Psoas muscle (tissue), 8 donors: Measurements from ENCODE around the gene CCNB1. TPM values are rescaled to one million over a fixed set of nuclear protein-coding genes. Genes with fewer than 3 reads are reported as not detected.

Source experiments
- ATAC-seq, 4 donors: fragments of 200-7000 bp; cut with Tn5 transposase; one replicate each; pipeline ENCODE4 v1.9.1; 2020; ENCODE audit warnings: moderate library complexity in 3 of 4, mild to moderate bottlenecking in 2 of 4
- DNase-seq, 2 donors: peaks; one replicate each; pipeline ENCODE4 v3.0.0-alpha.2; 2020
- H3K27ac ChIP-seq: fragments of 200-600 bp; one replicate; pipeline ENCODE4 v1.8.0; 2022
- H3K27me3 ChIP-seq, 3 donors: fragments of 200-600 bp in 1 of 3; one replicate each; pipeline versions ENCODE4 v1.6.1 to v1.8.0; 2013 to 2022; ENCODE audit warnings: low read length in 2 of 3, mild to moderate bottlenecking in 2 of 3, moderate library complexity in 1 of 3; ENCODE audit not compliant: insufficient read depth in 3 of 3
- H3K36me3 ChIP-seq, 2 donors: fragments of 200-600 bp in 1 of 2; one replicate each; pipeline versions ENCODE4 v1.6.1 to v1.8.0; 2013 to 2022; ENCODE audit warnings: low read depth in 1 of 2, mild to moderate bottlenecking in 1 of 2, moderate library complexity in 1 of 2; ENCODE audit not compliant: insufficient read depth in 1 of 2
- H3K4me1 ChIP-seq: fragments of 200-600 bp; one replicate; pipeline ENCODE4 v1.8.0; 2022
- H3K4me3 ChIP-seq: fragments of 200-600 bp; one replicate; pipeline ENCODE4 v1.8.0; 2022; ENCODE audit warnings: mild to moderate bottlenecking
- H3K9me3 ChIP-seq: fragments of 200-600 bp; one replicate; pipeline ENCODE4 v1.8.0; 2022
- CTCF ChIP-seq: fragments of 200-600 bp; IDR thresholded peaks from one replicate; pipeline ENCODE4 v1.8.0; 2022; ENCODE audit warnings: antibody characterized with exemption
- WGBS, 3 donors: extraction: QIAGEN DNeasy Blood & Tissue Kit; methylation state at CpG; one replicate each; pipeline versions ENCODE4 v1.1.6 to v1.1.7; 2013; 5-methylcytosine and 5-hydroxymethylcytosine counted together
- intact Hi-C, 2 donors: fragments of 100-400 bp; cut with DNase I; formaldehyde crosslinking; loops; one replicate each; pipeline versions ENCODE4 v1.11.0 to v1.14.2; 2022
- polyA plus RNA-seq, 3 donors: library from polyadenylated mRNA; stranded (reverse); fragments of 200-250 nt; gene quantifications; one replicate each; pipeline ENCODE4 v1.2.3, GENCODE V29; 2013
- total RNA-seq, 4 donors: library from RNA; stranded (reverse); fragmentation: NEBNext Ultra II Directional in 2 of 4; extraction: Animal tissue kit (Norgen Biotek cat#: 25700) in 2 of 4; gene quantifications; one replicate each; pipeline versions ENCODE4 v1.2.1 to v1.2.4, GENCODE V29; 2021 to 2023
- donor health status: healthy with polysubstance abuse.
- donor health status: DM: no; HTN: no; CAD: no; lungs with moderate emphysema.
- donor health status: Bipolar disorder and iron deficiency.
- donor health status: healthy.
- donor health status: DM: yes; HTN: yes; CAD: no.
- donor health status: DM: no; HTN: no; CAD: no.
- donor health status: DM: no; HTN: no; CAD: no.
- donor health status: DM: yes; HTN: yes; CAD: no.

The CCNB1 gene
- total and polyA plus RNA-seq, 7 donors, result 1.8 to 12.2 (median 2.7) TPM

DNA sequence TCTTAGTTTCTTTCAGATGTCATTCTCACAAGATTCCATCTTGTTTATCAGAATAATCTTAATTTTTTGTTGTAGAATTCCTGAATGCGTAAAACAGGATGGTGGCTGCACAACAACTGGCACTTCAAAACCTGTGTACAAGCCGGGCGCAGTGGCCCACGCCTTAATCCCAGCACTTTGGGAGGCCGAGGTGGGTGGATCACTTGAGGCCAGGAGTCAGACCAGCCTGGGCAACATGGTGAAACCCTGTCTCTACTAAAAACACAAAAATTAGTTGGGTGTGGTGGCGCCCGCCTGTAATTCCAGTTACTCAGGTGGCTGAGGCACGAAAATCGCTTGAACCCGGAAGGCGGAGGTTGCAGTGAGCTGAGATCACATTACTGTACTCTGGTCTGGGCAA, 10.5 kb upstream of the CCNB1 start:
- no peaks in the 10 kb centered on the region for H3K27me3 ChIP-seq
- H3K4me3 ChIP-seq, result no peak overlapping the region
- 96 to 98% (median 96%) methylated on average over 11 of the region's 11 CpGs for WGBS, 3 donors
- H3K4me1 ChIP-seq, result no peaks in the 10 kb centered on the region
- ATAC-seq, result no peak
- no peak overlapping the region for H3K27ac ChIP-seq
- DNase-seq, result no peak
- H3K9me3 ChIP-seq, result no peaks in the 10 kb centered on the region
- intact Hi-C loops, result no loop called here
- TF ChIP-seq CTCF, result no peak
- H3K36me3 ChIP-seq, result no peaks in the 10 kb centered on the region

GRCh38 chr5:69158039-69158438, 8.9 kb upstream of the CCNB1 start:
- intact Hi-C loops, result no loop called here
- Histone ChIP-seq H3K36me3 (no peaks in the 10 kb centered on the region), H3K27me3 (no peaks in the 10 kb centered on the region), H3K4me3 (no peak overlapping the region), H3K27ac (no peak overlapping the region), H3K4me1 (no peaks in the 10 kb centered on the region), H3K9me3 (no peaks in the 10 kb centered on the region)
- ATAC-seq (no peak), DNase-seq (no peak)
- WGBS, 3 donors, result 90 to 94% (median 93%) methylated on average over 3 of the region's 3 CpGs
- TF ChIP-seq CTCF, result no peak

DNA sequence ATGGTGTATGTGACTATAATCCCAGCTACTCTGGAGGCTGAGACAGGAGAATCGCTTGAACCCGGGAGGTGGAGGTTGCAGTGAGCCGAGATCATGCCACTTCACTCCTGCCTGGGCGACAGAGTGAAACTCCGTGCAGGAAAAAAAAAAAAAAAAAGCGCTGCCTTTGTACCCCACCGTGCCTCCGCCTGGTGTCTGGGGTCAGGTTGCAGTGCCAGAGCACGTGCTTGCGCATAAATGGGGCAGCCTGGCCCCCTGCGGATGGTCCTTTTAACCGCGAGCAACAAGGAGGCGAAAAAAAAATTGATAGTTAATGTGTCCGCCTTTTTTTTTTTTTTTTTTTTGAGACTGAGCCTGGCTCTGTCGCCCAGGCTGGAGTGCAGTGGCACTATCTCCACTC, 6.3 kb upstream of the CCNB1 start:
- H3K27ac ChIP-seq, result no peak overlapping the region
- H3K36me3 ChIP-seq, result no peaks in the 10 kb centered on the region
- H3K27me3 ChIP-seq, result no peaks in the 10 kb centered on the region
- no peak for TF ChIP-seq CTCF
- intact Hi-C loops, result loop anchor here (10.0 kb wide), 2 partner anchors 66 to 126 kb away; partner anchors contain the start of gene SLC30A5 (in 1 of the 2)
- WGBS, 3 donors, result 87 to 90% (median 88%) methylated on average over 16 of the region's 16 CpGs
- ATAC-seq (no peak), DNase-seq (no peak)
- H3K9me3 ChIP-seq, result no peaks in the 10 kb centered on the region
- no peak overlapping the region for H3K4me3 ChIP-seq
- no peaks in the 10 kb centered on the region for H3K4me1 ChIP-seq

GRCh38 chr5:69167493-69167855, 524 bp downstream of the CCNB1 start:
- H3K4me3 ChIP-seq, result peak overlapping the region; percentile 77
- no peaks in the 10 kb centered on the region for H3K27me3 ChIP-seq
- no peak for ATAC-seq
- intact Hi-C loops, result loop anchor here (10.0 kb wide), 2 partner anchors 73 to 133 kb away; partner anchors contain the start of gene SLC30A5 (in 1 of the 2)
- no peak overlapping the region for H3K27ac ChIP-seq
- no peak for DNase-seq
- H3K9me3 ChIP-seq, result no peaks in the 10 kb centered on the region
- no peak for TF ChIP-seq CTCF
- peaks cover 7% of the 10 kb centered on the region for H3K4me1 ChIP-seq
- H3K36me3 ChIP-seq, result peaks cover 0 to 8% of the 10 kb centered on the region in 2 donors
- 2% methylated on average over 11 of the region's 11 CpGs for WGBS, 3 donors

GRCh38 chr5:69167929-69168328, 979 bp downstream of the CCNB1 start:
- Histone ChIP-seq H3K27ac (no peak overlapping the region), H3K36me3 (peaks cover 0 to 8% of the 10 kb centered on the region in 2 donors), H3K9me3 (no peaks in the 10 kb centered on the region), H3K4me3 (peak overlapping the region; percentile 77), H3K27me3 (no peaks in the 10 kb centered on the region), H3K4me1 (peaks cover 7% of the 10 kb centered on the region)
- DNase-seq (no peak), ATAC-seq (no peak)
- WGBS, 3 donors, result 40 to 45% (median 44%) methylated on average over 8 of the region's 8 CpGs
- TF ChIP-seq CTCF, result no peak
- intact Hi-C loops, result loop anchor here (10.0 kb wide), 2 partner anchors 73 to 133 kb away; partner anchors contain the start of gene SLC30A5 (in 1 of the 2)
